Lung (tissue), 12 donors: ENCODE measurements around the gene LEAP2. TPM values are rescaled to one million over a fixed set of nuclear protein-coding genes. Genes with fewer than 3 reads are reported as not detected.

Experiments used
- ATAC-seq: fragments of 200-7000 bp; cut with Tn5 transposase; one replicate; pipeline ENCODE4 v1.9.1; 2020; ENCODE audit warnings: moderate number of reproducible peaks; ENCODE audit not compliant: insufficient read depth, low FRiP score
- DNase-seq, 3 donors: peaks; one replicate each; pipeline ENCODE4 v3.0.0-alpha.2; 2013 to 2017
- H3K27ac ChIP-seq, 2 donors: one replicate each; pipeline ENCODE4 v1.5.1; 2013; ENCODE audit warnings: mild to moderate bottlenecking in 2 of 2, moderate library complexity in 2 of 2, control low read depth in 1 of 2, inconsistent platforms in 1 of 2, low read depth in 1 of 2, low read length in 1 of 2
- H3K27me3 ChIP-seq, 3 donors: one replicate each; pipeline ENCODE4 v1.5.1; 2013; ENCODE audit warnings: low read length in 2 of 3; ENCODE audit not compliant: control insufficient read depth in 3 of 3, insufficient read depth in 3 of 3
- H3K36me3 ChIP-seq, 4 donors: one replicate each; pipeline ENCODE4 v1.5.1; 2013; ENCODE audit warnings: low read length in 4 of 4, mild to moderate bottlenecking in 1 of 4, moderate library complexity in 1 of 4; ENCODE audit not compliant: control insufficient read depth in 4 of 4, insufficient read depth in 4 of 4
- H3K4me1 ChIP-seq, 5 donors: one replicate each; pipeline ENCODE4 v1.5.1; 2013; ENCODE audit warnings: low read length in 5 of 5, mild to moderate bottlenecking in 2 of 5, moderate library complexity in 1 of 5; ENCODE audit not compliant: control insufficient read depth in 5 of 5, insufficient read depth in 5 of 5
- H3K4me3 ChIP-seq: one replicate; pipeline ENCODE4 v1.5.1; 2013; ENCODE audit warnings: mild to moderate bottlenecking, control low read depth, moderate library complexity
- H3K9ac ChIP-seq, 2 donors: one replicate each; pipeline ENCODE4 v1.5.1; 2013; ENCODE audit warnings: low read length in 2 of 2, control low read depth in 1 of 2; ENCODE audit not compliant: insufficient read depth in 1 of 2
- H3K9me3 ChIP-seq, 4 donors: one replicate each; pipeline ENCODE4 v1.5.1; 2013; ENCODE audit warnings: low read length in 3 of 4, mild to moderate bottlenecking in 1 of 4, moderate library complexity in 1 of 4; ENCODE audit not compliant: control insufficient read depth in 4 of 4, insufficient read depth in 3 of 4
- CTCF ChIP-seq: IDR thresholded peaks from 2 replicates; pipeline ENCODE4 v1.5.1; 2012; ENCODE audit warnings: mild to moderate bottlenecking; ENCODE audit errors: control extremely low read depth, extremely low read depth
- WGBS, 2 donors: extraction: QIAGEN DNeasy Blood & Tissue Kit; methylation state at CpG; one replicate each; pipeline ENCODE4 v1.1.7; 2013; 5-methylcytosine and 5-hydroxymethylcytosine counted together
- polyA plus RNA-seq, 2 donors: library from polyadenylated mRNA; stranded (reverse); fragments of 200-250 nt; gene quantifications; one replicate each; pipeline ENCODE4 v1.2.1, GENCODE V29; 2013
- total RNA-seq, 2 donors: library from RNA; depleted of rRNA in 1 of 2; stranded (reverse); fragments of >200 nt in 1 of 2; gene quantifications; one replicate each; pipeline ENCODE4 v1.2.1, GENCODE V29; 2014 to 2021
- donor health status: control.
- donor health status: control.
- donor health status: Bipolar disorder and iron deficiency.
- donor health status: healthy.
- donor health status: DM: yes; HTN: yes; CAD: no.

Gene LEAP2
- total and polyA plus RNA-seq, 4 donors, result 0.50 to 3.1 (median 1.3) TPM

GRCh38 chr5:132901036-132901435 lies 27.6 kb downstream of the LEAP2 start:
- no peak for ATAC-seq

GRCh38 chr5:132901730-132902129 lies 28.3 kb downstream of the LEAP2 start:
- Histone ChIP-seq H3K9me3 (no peaks in the 10 kb centered on the region), H3K4me3 (no peak overlapping the region), H3K9ac (no peak overlapping the region), H3K27ac (no peak overlapping the region), H3K4me1 (no peaks in the 10 kb centered on the region), H3K27me3 (no peaks in the 10 kb centered on the region), H3K36me3 (peaks cover 12 to 25% (median 15%) of the 10 kb centered on the region in 4 donors)
- no peak for TF ChIP-seq CTCF
- 95 to 99% methylated on average over 3 of the region's 3 CpGs for WGBS, 2 donors
- DNase-seq (peak in 1 of 3 donors; percentile 29), ATAC-seq (no peak)

More at GRCh38 chr5:132901036-132901435, 27.6 kb downstream of the LEAP2 start:
- no peaks in the 10 kb centered on the region for H3K9me3 ChIP-seq
- peaks cover 0 to 1% (median 0%) of the 10 kb centered on the region in 5 donors for H3K4me1 ChIP-seq
- H3K27me3 ChIP-seq, result no peaks in the 10 kb centered on the region
- 85 to 86% methylated on average over 4 of the region's 4 CpGs for WGBS, 2 donors
- no peak for DNase-seq
- H3K27ac ChIP-seq, result no peak overlapping the region
- H3K9ac ChIP-seq, result no peak overlapping the region
- TF ChIP-seq CTCF, result no peak
- no peak overlapping the region for H3K4me3 ChIP-seq
- H3K36me3 ChIP-seq, result peaks cover 19 to 31% (median 21%) of the 10 kb centered on the region in 4 donors

- no peak overlapping the region for H3K9ac ChIP-seq
- ATAC-seq (no peak), DNase-seq (peak in 2 of 3 donors; percentile 25 to 57)
- no peaks in the 10 kb centered on the region for H3K27me3 ChIP-seq
- 35 to 44% methylated on average over 2 of the region's 2 CpGs for WGBS, 2 donors
- H3K4me1 ChIP-seq, result peaks cover 0 to 3% (median 0%) of the 10 kb centered on the region in 5 donors
- no peak overlapping the region for H3K27ac ChIP-seq
- no peaks in the 10 kb centered on the region for H3K9me3 ChIP-seq
- H3K4me3 ChIP-seq, result no peak overlapping the region
- no peak for TF ChIP-seq CTCF
- peaks cover 5 to 20% (median 7%) of the 10 kb centered on the region in 4 donors for H3K36me3 ChIP-seq
These were observed 32.5 kb downstream of the LEAP2 start for GRCh38 chr5:132905938-132906337.

- TF ChIP-seq CTCF, result no peak
- H3K4me3 ChIP-seq, result no peak overlapping the region
- H3K9me3 ChIP-seq, result no peaks in the 10 kb centered on the region
- peaks cover 0 to 3% (median 0%) of the 10 kb centered on the region in 5 donors for H3K4me1 ChIP-seq
- H3K9ac ChIP-seq, result no peak overlapping the region
- H3K36me3 ChIP-seq, result peaks cover 2 to 17% (median 5%) of the 10 kb centered on the region in 4 donors
- H3K27me3 ChIP-seq, result no peaks in the 10 kb centered on the region
- ATAC-seq (no peak), DNase-seq (no peak)
- H3K27ac ChIP-seq, result no peak overlapping the region
- WGBS, 2 donors, result 98 to 99% methylated on average over 2 of the region's 2 CpGs
These were observed 33.7 kb downstream of the LEAP2 start for GRCh38 chr5:132907161-132907560.
